HG03135 (cell line): ENCODE results near the gene ST6GAL1.
"Not testable (repeated sequence)": the region's sequence is repeated elsewhere in the genome, so short reads cannot be mapped to it uniquely, and the experiment has no call there.

Experiments
- ATAC-seq: cut with Tn5 transposase; IDR thresholded peaks from one replicate; pipeline ENCODE4 v1.9.1; 2021; ENCODE audit warnings: mild to moderate bottlenecking, moderate library complexity; ENCODE audit not compliant: unreplicated experiment

ST6GAL1 gene

DNA sequence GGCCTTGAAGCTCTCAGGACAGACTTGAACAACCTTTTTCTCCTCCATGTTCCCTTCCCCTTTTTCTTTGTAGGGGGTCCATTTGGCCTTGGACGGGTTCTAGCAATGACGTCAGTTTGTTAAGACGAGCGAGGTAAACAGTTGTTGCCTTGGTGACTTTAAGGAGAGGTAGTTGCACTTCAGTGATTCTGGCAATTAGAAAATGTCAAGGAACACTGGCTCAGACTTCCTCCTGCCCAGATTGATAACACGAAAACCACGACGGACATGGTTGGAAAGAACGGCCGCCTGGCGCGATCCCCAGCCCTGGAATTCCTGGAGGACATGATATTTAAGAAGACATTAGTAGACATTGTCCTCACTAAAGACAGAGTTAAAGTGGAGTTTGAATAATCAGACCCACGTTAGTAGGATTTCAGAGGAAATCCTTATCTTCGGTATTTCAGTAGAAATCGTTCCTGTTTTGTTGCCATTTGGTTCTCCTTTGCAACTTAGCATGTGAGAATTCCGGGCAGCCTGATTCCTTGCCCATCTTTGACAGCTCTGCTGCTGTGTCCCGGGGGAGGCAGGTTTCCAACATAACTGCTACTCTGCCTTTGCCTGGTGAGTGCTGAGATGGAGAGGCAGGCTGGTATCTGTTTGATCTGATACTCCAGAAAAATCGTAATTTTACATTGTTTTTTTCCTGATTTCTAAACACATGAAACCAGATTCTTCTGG is 87.3 kb downstream of the ST6GAL1 start:
- ATAC-seq, result no peak

GRCh38 chr3:187019542-187020072 is 89.3 kb downstream of the ST6GAL1 start:
- no peak for ATAC-seq

DNA sequence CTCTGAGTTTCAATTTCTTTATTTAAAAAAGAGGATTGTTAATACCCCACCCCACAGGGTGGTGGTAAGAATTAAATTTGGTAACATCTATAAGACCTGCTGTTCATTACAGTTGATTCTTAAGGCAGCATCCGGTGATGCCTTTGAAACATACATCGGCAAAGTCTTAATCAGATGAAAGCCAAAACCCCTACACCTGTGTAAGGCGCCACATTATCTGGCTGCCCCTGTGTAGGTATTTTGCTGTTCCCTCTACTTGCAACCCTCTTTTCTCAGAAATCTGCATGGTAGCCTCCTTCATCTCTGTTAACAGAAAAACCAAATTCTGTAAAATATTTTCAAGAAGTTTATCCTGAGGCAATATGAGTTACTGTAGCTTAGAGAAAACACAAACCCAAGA is 90.0 kb downstream of the ST6GAL1 start:
- no peak for ATAC-seq

DNA sequence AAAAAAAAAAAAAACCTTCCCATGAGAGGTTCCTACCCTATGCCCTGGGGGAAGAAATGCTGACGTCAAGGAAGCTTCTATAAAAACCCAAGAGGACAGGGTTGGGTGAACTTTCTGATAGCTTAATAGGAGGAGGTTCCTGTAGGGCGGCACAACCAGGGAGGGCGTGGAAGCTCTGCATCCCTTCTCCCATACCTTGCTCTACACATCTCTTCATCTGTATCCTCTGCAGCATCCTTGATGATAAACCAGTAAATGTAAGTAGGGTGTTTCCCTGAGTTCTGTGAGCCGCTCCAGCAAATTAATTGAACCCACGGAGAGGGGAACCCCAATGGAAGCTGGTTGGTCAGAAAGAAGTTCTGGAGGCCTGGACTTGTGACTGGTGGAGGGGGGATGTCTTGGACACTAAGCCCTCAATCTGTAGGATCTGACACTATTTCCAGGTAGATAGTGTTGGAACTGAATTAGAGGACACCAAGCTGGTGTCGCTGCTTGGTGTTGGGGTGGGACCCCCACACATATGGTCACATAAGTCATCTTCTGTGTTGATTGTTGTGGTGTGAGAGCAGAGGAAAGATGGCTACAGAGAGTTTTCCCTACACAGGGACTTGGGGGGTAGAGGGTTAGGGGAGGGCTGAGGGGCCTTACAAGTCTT is 91.5 kb downstream of the ST6GAL1 start:
- ATAC-seq, result peak; percentile 42

DNA sequence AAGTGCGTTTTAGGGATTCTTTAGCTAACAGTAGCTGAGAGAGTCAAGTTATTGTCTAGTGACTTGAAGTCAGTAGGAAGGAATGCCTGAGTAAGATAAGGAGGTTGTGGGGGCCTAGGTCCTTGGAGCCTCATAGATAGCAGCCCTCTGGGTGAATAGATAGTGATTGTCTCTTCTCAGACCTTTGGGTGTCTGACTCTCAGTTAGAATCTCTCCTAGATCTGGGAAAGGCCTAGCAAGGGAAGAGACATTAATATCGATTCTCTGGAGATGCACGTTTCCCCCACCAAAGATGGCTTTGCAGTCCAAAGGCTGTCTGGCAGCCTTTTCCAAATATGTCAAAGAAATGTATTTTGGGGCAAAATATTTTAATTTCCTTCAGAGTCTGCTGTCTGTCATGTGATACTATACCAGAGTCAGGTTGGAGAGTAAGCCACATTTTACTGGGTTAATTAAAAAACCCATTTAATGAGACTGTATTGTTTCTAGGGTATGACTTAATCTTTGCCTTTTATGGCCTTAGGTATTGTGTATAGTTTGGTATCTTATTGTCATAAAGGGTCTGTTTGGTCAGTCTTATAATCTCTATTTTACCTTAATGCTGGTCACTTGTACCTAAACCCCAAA is 92.2 kb downstream of the ST6GAL1 start:
- no peak for ATAC-seq

DNA sequence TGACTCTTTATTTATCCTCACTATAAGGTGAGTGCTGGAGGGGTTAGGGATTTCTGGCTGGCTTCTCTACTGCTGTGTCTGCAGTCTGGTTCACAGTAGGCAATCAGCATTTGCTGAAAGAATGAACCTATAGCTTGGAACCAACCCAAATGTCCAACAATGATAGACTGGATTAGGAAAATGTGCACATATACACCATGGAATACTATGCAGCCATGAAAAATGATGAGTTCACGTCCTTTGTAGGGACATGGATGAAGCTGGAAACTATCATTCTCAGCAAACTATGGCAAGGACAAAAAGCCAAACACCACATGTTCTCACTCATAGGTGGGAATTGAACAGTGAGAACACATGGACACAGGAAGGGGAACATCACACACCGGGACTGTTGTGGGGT is 93.0 kb downstream of the ST6GAL1 start:
- ATAC-seq, result not testable (repeated sequence)

DNA sequence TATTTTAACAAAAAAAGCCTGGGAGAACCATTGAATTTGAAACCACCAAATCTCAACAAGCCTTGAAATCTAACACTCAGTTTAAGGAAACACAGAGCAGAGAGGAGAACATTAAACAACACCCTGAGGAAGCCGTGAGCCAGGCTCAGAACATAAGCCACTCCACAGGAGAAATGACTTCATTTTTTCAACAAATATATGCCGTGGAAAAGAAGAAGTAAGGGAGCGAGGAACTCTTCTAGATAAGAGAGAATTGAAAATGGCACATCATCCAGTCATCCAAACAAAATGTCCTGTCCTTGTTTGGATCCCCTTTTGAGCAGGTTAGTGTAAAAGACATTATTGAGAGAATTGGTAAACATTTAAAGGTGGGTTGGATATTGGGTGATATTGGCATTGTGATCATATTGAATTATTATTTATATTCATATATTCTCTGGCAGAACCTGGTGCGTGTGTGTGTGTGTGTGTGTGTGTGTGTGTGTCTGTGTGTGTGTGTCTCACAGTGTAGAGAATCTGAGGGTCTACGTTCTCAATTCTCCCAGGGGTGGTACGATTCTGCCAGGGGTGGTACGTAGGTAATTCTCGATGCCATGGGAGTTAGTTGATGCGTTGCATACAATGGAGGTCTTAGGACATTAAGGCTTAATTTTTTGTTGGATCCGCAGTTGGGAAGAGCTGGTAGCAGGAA is 94.4 kb downstream of the ST6GAL1 start:
- no peak for ATAC-seq

GRCh38 chr3:187025254-187025655 is 94.9 kb downstream of the ST6GAL1 start:
- ATAC-seq, result no peak

GRCh38 chr3:187025656-187026316 is 95.5 kb downstream of the ST6GAL1 start:
- ATAC-seq, result no peak

DNA sequence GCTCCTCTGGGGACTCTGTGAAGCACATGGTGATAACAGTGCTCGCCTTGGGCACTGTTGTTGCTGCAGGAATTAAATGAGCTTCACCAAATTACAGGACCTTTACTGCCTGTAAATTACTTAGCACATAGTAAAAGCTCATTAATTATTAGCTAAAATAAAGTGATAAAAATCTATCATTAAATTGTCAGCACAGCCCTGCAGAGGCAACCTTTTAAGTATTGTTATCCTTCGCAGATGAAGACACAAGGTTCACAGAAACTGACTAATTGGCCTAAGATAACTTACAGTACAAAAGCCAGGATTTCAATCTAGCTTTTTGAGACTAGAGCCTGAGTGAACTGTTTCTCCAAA is 96.0 kb downstream of the ST6GAL1 start:
- no peak for ATAC-seq

DNA sequence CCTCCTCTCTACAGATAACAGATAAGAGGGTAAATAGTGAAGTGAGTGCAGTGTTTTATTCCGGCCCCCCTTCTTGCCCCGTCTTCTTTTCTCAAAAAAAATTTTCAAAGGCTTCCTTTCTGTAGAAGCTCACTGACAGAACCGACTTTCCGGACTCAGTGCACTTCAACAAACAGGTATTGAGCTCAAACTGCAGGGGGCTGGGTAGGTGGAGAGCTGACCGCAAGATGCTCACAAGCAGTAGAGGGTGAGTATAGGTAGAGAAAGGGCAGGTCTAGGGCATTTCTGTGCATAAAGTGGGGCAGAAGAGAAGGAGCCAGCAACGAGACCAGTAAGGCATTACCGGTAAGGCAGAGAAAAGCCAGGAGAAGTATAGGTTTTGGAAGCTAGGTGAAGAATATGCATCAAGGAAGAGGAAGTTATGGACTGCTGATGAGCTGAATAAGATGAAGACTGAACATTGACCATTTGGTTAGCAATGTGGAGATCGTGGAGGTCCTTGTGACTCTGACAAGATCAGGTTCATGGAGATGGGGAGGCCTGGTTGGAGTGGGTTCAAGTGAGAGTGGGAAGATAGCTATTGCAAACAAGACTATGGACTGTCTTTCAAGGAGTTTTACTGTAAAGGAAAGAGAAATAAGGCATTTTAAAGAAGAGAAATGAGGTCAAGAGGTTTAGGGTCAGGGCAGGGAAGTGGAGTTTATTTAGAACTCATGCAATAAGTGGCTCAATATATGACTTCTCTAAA is 97.4 kb downstream of the ST6GAL1 start:
- ATAC-seq, result no peak

DNA sequence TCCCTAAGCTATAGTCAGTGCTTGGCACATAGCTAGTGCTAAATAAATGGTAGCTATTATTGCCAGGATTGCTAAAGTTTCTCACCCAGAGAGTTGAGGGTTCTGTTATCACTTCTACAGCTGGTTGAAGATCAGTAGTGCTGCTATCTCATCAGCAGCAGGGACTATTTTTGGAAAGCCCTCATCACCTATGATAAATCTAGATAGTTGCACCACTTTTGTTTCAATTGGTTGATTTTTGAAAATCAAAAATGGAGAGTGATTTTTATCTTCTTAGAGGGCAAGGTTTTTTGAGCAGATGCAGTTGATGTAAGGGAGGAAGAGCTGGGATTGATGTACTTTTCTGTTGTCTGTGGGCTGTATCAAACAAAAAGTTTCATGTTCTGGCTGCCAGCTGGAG is 101.6 kb downstream of the ST6GAL1 start:
- no peak for ATAC-seq

GRCh38 chr3:187036394-187036793 is 106.1 kb downstream of the ST6GAL1 start:
- no peak for ATAC-seq

DNA sequence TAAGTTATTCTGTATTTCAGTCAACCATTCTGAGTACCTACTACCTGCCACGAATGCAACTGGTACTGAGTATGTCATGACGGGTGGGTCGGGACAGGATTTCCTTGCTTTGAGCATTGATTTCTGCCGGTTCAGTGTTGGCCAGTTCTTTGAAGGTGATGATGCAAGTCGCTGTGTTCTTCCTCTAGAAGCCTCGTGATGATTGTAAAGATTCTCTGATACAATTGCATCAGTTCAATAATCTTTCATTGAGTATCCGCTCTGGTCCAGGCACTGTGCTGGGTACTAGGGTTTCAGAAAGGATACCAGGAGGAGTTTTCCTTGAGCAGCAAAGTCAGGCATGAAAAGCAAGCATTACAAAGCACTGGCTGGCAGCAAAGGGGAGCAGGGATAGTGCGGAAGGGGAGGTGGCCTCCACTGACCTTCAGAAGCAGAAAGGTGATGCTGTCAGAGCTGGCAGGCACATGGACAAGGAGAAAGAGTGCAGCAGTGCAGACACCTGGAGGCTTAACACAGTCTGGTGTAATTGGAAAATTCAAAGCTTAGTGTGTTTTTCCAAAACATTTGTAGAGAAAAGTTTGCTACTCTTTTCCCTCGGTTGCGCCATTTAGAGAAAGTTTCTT is 108.9 kb downstream of the ST6GAL1 start:
- no peak for ATAC-seq

DNA sequence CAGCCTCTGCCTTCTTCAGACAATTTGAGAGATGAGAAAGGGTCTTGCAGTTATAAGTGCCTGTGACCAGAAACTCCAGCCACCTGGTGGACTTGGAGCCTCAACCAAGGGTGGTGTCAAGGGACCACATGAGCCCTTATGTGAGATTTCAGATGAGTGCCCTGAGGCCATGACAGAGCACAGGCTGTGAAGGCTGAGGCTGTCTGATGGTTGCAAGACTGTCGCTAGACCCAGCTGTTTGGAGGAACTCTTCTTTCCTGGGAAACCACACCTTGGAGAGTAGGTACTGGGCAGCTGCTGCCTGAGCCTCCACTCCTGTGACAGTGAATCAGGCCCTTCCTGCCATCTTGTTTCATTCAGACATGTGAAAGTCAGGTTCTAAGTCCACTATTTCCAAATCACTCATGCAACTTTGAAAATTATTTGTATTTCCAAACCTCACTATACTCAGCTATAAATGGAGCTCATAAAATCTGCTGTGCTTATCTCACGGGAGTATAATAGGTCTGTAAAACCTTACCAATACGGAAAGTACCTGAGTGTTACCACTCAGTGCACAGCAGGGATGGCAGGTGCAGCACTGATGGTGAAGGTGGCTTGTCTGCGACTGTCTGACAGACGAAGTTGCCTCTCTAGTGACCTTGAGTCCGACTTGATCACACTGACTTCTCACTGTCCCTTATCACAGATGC is 109.5 kb downstream of the ST6GAL1 start:
- ATAC-seq, result no peak

- no peak for ATAC-seq
Measured at GRCh38 chr3:187040516-187041361, 110.4 kb downstream of the ST6GAL1 start.

- no peak for ATAC-seq
Measured at GRCh38 chr3:187041362-187042307, 111.3 kb downstream of the ST6GAL1 start.
